NCI-H1417 (cell line): ENCODE measurements around the gene CENPT.

ENCODE experiments used
- DNase-seq, 3 experiments: peaks; one replicate each; lab custom pipeline; 2025; lab: John Stamatoyannopoulos, UW

The CENPT gene, protein sequence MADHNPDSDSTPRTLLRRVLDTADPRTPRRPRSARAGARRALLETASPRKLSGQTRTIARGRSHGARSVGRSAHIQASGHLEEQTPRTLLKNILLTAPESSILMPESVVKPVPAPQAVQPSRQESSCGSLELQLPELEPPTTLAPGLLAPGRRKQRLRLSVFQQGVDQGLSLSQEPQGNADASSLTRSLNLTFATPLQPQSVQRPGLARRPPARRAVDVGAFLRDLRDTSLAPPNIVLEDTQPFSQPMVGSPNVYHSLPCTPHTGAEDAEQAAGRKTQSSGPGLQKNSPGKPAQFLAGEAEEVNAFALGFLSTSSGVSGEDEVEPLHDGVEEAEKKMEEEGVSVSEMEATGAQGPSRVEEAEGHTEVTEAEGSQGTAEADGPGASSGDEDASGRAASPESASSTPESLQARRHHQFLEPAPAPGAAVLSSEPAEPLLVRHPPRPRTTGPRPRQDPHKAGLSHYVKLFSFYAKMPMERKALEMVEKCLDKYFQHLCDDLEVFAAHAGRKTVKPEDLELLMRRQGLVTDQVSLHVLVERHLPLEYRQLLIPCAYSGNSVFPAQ

DNA sequence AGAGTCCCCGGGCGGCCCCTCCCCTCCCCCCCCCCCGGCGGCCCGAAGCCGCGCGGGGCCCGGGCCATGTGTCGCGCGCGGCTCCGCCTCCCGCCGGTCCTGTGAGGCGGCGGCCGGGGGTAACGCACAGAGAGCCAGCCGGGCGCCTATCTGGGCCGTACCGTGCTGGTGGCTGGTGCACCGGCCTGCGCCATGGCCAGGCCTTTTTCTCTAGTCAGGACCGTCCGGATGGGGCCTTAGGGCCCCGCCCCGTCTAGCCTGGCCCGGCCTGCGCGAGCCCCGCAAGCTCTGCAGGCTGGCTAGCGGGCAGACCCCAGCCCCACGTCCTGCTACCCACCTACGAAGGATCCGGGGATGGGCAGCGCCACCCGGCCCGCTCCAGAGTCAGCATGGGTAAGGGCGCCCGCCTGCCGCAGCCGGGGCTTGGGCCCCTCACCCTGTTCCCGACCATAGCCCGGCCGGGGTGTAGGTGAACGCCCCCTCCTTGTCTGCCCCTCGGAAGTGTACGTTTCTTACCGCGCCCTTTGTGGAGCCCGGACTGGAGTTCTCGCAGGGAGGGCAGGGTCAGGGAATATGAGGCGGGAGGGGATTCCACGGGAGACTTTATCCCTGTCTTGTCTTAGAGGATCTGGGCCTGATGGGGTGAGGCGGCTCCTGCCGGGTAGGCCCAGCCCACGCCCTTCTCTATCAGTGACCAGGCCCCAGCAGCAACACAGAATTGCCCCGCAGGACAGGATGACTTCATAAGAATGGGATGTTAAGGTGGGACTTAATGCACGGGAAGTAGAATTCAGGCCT lies at the start of gene CENPT:
Gene CENPT (minus strand): TSS at position 630 of the 798 bp plus-strand sequence. CDS start 13,834 bp downstream, outside the sequence.
- DNase-seq = peak in 2 of 3 experiments; percentile 48 to 52

GRCh38 chr16:67897231-67897630 lies 49.7 kb upstream of the CENPT start:
- no peak for DNase-seq

DNA sequence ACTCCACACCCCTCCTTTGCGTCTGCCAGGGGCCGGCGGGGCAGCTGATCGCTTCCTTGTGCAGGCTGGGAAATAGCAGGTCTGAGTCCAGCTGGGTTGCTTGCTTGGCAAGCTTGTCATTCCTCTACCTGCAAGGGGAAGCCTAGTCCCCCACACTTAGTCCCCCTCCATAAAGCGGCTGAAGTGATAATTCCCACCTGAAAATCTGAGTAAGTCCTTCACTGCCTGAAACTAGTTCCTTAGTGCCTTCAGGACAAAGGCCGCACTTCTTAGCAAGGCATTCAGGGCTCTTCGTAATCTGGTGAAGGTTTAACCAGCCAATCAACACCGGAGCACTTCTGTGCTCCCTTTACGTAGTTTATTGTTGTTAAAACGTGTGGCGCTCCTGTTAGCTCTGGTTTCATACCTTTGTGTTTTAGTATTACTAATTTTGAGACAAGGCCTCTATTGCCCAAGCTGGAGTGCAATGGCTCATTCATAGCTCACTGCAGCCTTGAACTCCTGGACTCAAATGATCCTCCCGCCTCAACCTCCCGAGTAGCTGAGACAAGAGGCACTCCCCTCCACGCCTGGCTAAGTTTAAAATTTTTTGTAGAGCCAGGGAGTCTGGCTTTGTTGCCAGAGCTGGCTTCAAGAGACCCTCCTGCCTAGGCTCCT lies 46.4 kb upstream of the CENPT start:
- no peak for DNase-seq

- peak; percentile 90 to 95 (median 91) for DNase-seq
Measured at GRCh38 chr16:67892899-67893742, 45.6 kb upstream of the CENPT start, which contains the start of gene PSKH1. Gene PSKH1 (plus strand): TSS chr16:67893254. CDS start chr16:67908750, 15,496 bp downstream.

DNA sequence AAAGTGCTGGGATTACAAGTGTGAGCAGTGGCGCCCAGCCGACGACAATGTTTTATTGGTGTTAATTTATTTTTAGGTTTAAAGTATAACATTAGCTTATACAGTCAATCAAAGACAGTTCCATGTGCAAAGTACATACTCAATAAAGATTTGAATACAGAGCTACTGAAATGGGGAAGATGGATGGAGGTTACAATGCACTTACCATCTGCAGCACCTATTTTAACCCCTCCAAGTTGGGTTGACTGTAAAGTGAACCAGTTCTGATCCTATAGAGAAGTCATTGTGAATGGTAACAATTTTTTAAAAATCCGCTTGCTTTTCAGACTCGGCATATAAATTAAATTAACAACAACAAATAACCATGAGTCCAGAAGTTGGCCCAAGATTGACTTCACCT lies 44.9 kb upstream of the CENPT start:
- DNase-seq = no peak

- DNase-seq = no peak
Measured at GRCh38 chr16:67888331-67888730, 40.8 kb upstream of the CENPT start.

- peak in 1 of 3 experiments; percentile 64 for DNase-seq
Measured at GRCh38 chr16:67886387-67886786, 38.9 kb upstream of the CENPT start.

- no peak for DNase-seq
Measured at GRCh38 chr16:67885976-67886375, 38.5 kb upstream of the CENPT start.

DNA sequence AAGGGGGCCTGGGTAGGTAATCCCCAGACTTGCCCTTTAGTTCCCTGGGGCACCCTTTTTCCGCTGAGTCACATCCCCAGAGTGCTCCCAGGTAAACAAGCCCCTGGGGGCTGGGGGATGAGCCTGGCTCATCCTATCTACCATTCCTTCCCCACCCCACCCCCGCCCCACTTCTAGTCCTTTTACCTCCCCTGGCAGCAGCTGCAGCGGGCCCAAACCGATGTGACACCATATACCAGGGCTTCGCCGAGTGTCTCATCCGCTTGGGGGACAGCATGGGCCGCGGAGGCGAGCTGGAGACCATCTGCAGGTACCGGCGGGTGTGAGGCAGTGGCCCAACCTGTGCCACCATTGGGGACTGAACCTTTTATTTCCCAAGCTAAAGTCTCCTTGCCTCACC lies 38.1 kb upstream of the CENPT start:
- no peak for DNase-seq

DNA sequence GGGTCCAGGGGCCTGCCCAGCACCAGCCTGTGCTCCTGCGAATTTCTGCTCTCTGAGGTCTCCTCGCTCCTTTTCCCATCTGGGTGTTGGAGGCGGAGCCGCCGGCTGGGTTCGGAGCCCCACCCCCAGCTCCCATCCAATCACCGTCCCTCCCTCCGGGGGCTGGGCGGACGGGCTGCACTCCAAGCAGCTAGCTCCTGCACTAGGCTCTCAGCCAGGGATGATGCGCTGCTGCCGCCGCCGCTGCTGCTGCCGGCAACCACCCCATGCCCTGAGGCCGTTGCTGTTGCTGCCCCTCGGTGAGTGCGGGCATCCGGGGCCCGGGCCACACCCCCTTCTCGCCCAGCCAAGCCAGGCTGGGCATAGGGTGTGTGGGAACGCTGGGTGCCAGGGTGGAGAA lies 37.2 kb upstream of the CENPT start, which contains the start of gene NRN1L:
Gene NRN1L (plus strand): TSS at position 202 of the 400 bp plus-strand sequence. CDS start 19 bp downstream, at position 221.
- peak; percentile 8 to 68 (median 34) for DNase-seq

DNA sequence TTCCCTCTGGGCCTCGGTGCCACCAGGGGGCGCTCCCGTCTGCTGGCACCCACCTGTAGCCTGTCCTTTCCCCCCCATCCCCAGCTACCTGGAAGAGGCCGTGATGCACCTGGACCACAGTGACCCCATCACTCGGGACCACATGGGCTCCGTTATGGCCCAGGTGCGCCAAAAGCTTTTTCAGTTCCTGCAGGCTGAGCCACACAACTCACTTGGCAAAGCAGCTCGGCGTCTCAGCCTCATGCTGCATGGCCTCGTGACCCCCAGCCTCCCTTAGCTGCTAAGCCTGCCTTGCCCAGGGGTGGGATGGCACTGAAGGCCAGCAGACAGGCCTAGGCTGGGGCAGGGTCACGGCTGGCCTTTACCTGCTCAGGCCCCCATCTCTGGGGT lies 36.4 kb upstream of the CENPT start:
- DNase-seq = peak; percentile 21 to 58 (median 46)

- no peak for DNase-seq
Measured at GRCh38 chr16:67883146-67883871, 35.8 kb upstream of the CENPT start.

- no peak for DNase-seq
Measured at GRCh38 chr16:67882374-67883145, 35.1 kb upstream of the CENPT start.

DNA sequence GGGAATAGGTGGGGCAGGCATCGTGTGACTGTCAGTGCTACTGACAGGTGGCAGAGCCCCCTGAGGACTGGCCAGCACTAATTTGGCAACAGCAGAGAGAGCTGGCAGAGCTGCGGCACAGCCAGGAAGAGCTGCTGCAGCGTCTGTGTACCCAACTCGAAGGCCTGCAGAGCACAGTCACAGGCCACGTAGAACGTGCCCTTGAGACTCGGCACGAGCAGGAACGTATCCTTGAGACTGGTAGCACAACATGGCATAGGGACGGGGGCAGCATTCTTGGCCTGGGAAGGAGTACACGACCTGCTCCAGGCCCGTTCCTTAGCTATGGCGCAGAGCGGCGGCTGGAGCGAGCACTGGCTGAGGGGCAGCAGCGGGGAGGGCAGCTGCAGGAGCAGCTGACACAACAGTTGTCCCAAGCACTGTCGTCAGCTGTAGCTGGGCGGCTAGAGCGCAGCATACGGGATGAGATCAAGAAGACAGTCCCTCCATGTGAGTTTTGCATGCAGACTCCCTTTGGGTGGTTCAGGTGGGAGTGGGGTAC lies 34.2 kb upstream of the CENPT start:
- DNase-seq = no peak

DNA sequence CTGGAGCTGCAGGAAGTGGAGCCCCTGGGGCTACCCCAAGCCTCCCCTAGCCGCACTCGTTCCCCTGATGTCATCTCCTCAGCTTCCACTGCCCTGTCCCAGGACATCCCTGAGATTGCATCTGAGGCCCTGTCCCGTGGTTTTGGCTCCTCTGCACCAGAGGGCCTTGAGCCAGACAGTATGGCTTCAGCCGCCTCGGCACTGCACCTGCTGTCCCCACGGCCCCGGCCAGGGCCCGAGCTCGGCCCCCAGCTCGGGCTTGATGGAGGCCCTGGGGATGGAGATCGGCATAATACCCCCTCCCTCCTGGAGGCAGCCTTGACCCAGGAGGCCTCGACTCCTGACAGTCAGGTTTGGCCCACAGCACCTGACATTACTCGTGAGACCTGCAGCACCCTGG lies 33.1 kb upstream of the CENPT start:
- no peak for DNase-seq

GRCh38 chr16:67879936-67880335 lies 32.4 kb upstream of the CENPT start:
- DNase-seq = no peak

GRCh38 chr16:67879462-67879861 lies 32.0 kb upstream of the CENPT start:
- DNase-seq = no peak

GRCh38 chr16:67878846-67879245 lies 31.4 kb upstream of the CENPT start:
- DNase-seq = no peak

DNA sequence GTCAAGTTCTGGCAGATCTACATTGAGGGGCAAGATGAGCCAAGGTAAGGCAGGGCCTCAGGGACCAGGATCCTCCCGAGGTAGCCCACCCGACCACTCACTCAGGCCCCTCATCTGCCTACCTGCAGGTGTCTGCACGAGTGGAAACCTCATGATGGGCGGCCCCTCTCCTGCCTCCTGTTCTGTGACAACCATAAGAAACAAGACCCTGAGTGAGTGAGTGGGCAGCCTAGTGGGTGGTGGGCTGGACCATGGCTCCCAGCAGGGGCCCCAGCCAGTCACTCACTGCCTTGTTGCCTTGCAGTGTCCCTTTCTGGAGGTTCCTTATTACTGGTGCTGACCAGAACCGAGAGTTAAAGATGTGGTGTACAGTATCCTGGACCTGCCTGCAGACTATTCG lies 30.7 kb upstream of the CENPT start:
- DNase-seq = no peak
